NOMO-1 treated with DMSO at 0.1 percent for 48 hours (cell line): ENCODE data around the gene GPR156.
"Not testable (repeated sequence)": the region's sequence is repeated elsewhere in the genome, so short reads cannot be mapped to it uniquely, and the experiment has no call there.

Experiments
- DNase-seq: peaks from one replicate; lab custom pipeline; 2025; ENCODE audit not compliant: unreplicated experiment; lab: John Stamatoyannopoulos, UW

GPR156 gene

GRCh38 chr3:120163026-120163425 lies 122.0 kb downstream of the GPR156 start:
- no peak for DNase-seq

GRCh38 chr3:120162400-120162799 lies 122.6 kb downstream of the GPR156 start:
- DNase-seq = no peak

- peak; percentile 89 for DNase-seq
Measured at GRCh38 chr3:120161902-120162301, 123.1 kb downstream of the GPR156 start.

GRCh38 chr3:120160050-120160449 lies 125.0 kb downstream of the GPR156 start:
- DNase-seq = no peak

- DNase-seq = no peak
Measured at GRCh38 chr3:120157681-120158080, 127.3 kb downstream of the GPR156 start.

GRCh38 chr3:120157113-120157512 lies 127.9 kb downstream of the GPR156 start:
- DNase-seq = no peak

GRCh38 chr3:120156699-120157098 lies 128.3 kb downstream of the GPR156 start:
- DNase-seq = no peak

- not testable (repeated sequence) for DNase-seq
Measured at GRCh38 chr3:120155694-120156093, 129.3 kb downstream of the GPR156 start.

- no peak for DNase-seq
Measured at GRCh38 chr3:120155108-120155507, 129.9 kb downstream of the GPR156 start.

- DNase-seq = peak; percentile 6
Measured at GRCh38 chr3:120153294-120153693, 131.7 kb downstream of the GPR156 start.

- no peak for DNase-seq
Measured at GRCh38 chr3:120151791-120152190, 133.2 kb downstream of the GPR156 start.

GRCh38 chr3:120148187-120148949 lies 136.7 kb downstream of the GPR156 start:
- DNase-seq = no peak

GRCh38 chr3:120147072-120147871 lies 137.8 kb downstream of the GPR156 start:
- DNase-seq = no peak

GRCh38 chr3:120145542-120146285 lies 139.3 kb downstream of the GPR156 start:
- peak; percentile 47 for DNase-seq

GRCh38 chr3:120144267-120144666 lies 140.8 kb downstream of the GPR156 start:
- DNase-seq = no peak

GRCh38 chr3:120143676-120144075 lies 141.3 kb downstream of the GPR156 start:
- no peak for DNase-seq

- DNase-seq = no peak
Measured at GRCh38 chr3:120142236-120142635, 142.8 kb downstream of the GPR156 start.

- no peak for DNase-seq
Measured at GRCh38 chr3:120140098-120140742, 144.8 kb downstream of the GPR156 start.

GRCh38 chr3:120139140-120139539 lies 145.9 kb downstream of the GPR156 start:
- DNase-seq = no peak

- no peak for DNase-seq
Measured at GRCh38 chr3:120137548-120137947, 147.5 kb downstream of the GPR156 start.

GRCh38 chr3:120130656-120131055 lies 154.4 kb downstream of the GPR156 start:
- DNase-seq = no peak
